ENCODE data around the gene VSTM2L. TPM values are rescaled to one million over a fixed set of nuclear protein-coding genes. Genes with fewer than 3 reads are reported as not detected.
A peak's percentile ranks its signal among the peaks of the same experiment; 100 is the strongest.

The VSTM2L gene
- total and polyA plus RNA-seq, 8 donors = 1.1 to 10.1 (median 2.8) TPM

GRCh38 chr20:37992802-37993409 is 90.0 kb downstream of the VSTM2L start:
- FAIRE-seq (no peak), ATAC-seq (peak; percentile 32 to 68 (median 46)), DNase-seq (no peak)
- WGBS, 2 donors = 53 to 64% methylated on average over 5 of the region's 5 CpGs
- peak in 3 of 4 donors; percentile 25 to 41 (median 38) for TF ChIP-seq CTCF (IDR thresholded peaks at IDR 0.05)
- Histone ChIP-seq H3K36me3 (peaks cover 3 to 31% (median 25%) of the 10 kb centered on the region in 3 donors), H3K9me3 (no peaks in the 10 kb centered on the region), H3K27me3 (no peaks in the 10 kb centered on the region), H3K27ac (no peak overlapping the region), H3K4me3 (no peak overlapping the region), H3K4me1 (peaks cover 0 to 2% (median 0%) of the 10 kb centered on the region in 3 donors)
- intact Hi-C loops (cut with DNase I) = loop anchor here in 1 of 3 donors (5.0 kb wide), 1 partner anchor 426 kb away; no protein-coding TSS in a partner anchor

GRCh38 chr20:37994512-37994911 is 91.6 kb downstream of the VSTM2L start:
- no peak for ATAC-seq
- Histone ChIP-seq H3K4me1 (no peaks in the 10 kb centered on the region), H3K4me3 (no peak overlapping the region), H3K9me3 (no peaks in the 10 kb centered on the region), H3K36me3 (peaks cover 12 to 47% (median 36%) of the 10 kb centered on the region in 3 donors), H3K27ac (no peak overlapping the region), H3K27me3 (no peaks in the 10 kb centered on the region)
- no peak for TF ChIP-seq CTCF (IDR thresholded peaks at IDR 0.05)
- intact Hi-C loops (cut with DNase I) = loop anchor here in 1 of 3 donors (5.0 kb wide), 1 partner anchor 427 kb away; no protein-coding TSS in a partner anchor
- no peak for DNase-seq
- FAIRE-seq = no peak
- WGBS, 2 donors = 79 to 81% methylated on average over 4 of the region's 4 CpGs

Other genes starting within 250 kb of the VSTM2L start
- gene CTNNBL1, start 209.1 kb upstream of the VSTM2L start, total RNA-seq = 10 to 100 TPM; 14.8 to 21.9 (median 20.7) TPM
- 10 to 100 TPM; 27.9 to 34.9 TPM for gene CTNNBL1, start 209.1 kb upstream of the VSTM2L start, polyA plus RNA-seq
- 10 to 100 TPM; 10.2 to 18.0 (median 11.2) TPM for gene TTI1, start 130.3 kb downstream of the VSTM2L start, total RNA-seq
- gene TTI1, start 130.3 kb downstream of the VSTM2L start, polyA plus RNA-seq = 10 to 100 TPM; 10.1 to 15.3 TPM
- 10 to 100 TPM in 5 of 6 donors, 1 to 10 TPM in 1; 9.2 to 19.7 (median 12.8) TPM for gene RPRD1B, start 130.6 kb downstream of the VSTM2L start, total RNA-seq
- gene RPRD1B, start 130.6 kb downstream of the VSTM2L start, polyA plus RNA-seq = 1 to 10 TPM; 6.0 to 9.3 TPM